HFFc6 (cell line): ENCODE data around the gene KRCC1. TPM values are rescaled to one million over a fixed set of nuclear protein-coding genes. Genes with fewer than 3 reads are reported as not detected.

Source experiments
- DNase-seq: peaks from one replicate; pipeline ENCODE4 v3.0.0-alpha.2; 2018
- H3K27ac Mint-ChIP-seq: 2 replicates; pipeline ENCODE4 v1.8.0; 2020; ENCODE audit warnings: mild to moderate bottlenecking, mixed read lengths
- H3K27me3 Mint-ChIP-seq: 2 replicates; pipeline ENCODE4 v1.8.0; 2021; ENCODE audit warnings: mild to moderate bottlenecking, moderate library complexity, mixed read lengths; ENCODE audit not compliant: insufficient read depth
- H3K36me3 Mint-ChIP-seq: 2 replicates; pipeline ENCODE4 v1.8.0; 2021; ENCODE audit warnings: low read depth, mixed read lengths
- H3K4me1 Mint-ChIP-seq: 2 replicates; pipeline ENCODE4 v1.8.0; 2020; ENCODE audit warnings: low read depth, mixed read lengths
- H3K4me3 Mint-ChIP-seq: 2 replicates; pipeline ENCODE4 v1.8.0; 2020; ENCODE audit warnings: mild to moderate bottlenecking, moderate library complexity, mixed read lengths
- H3K9me3 Mint-ChIP-seq: 2 replicates; pipeline ENCODE4 v1.8.0; 2020; ENCODE audit warnings: mild to moderate bottlenecking, mixed read lengths
- CTCF ChIP-seq: fragments of 200-600 bp; sonication (generic); IDR thresholded peaks from 2 replicates; pipeline ENCODE4 v1.5.0; 2021; ENCODE audit warnings: antibody characterized with exemption, mild to moderate bottlenecking
- total RNA-seq, 6 experiments: library from RNA; stranded (reverse); fragmentation: NEBNext Ultra II Directional; extraction: Animal tissue kit (Norgen Biotek cat#: 25700); gene quantifications; 2 replicates in 1 of 6; 3 replicates in 5 of 6; pipeline ENCODE4 v1.2.3, GENCODE V29; 2021

KRCC1 gene
- total RNA-seq, 6 experiments from 2014 or later, result 19.3 to 26.0 (median 23.8) TPM

- Mint-ChIP-seq H3K36me3 (peaks cover 35% of the 10 kb centered on the region), H3K4me1 (peaks cover 5% of the 10 kb centered on the region; the same call in 1 of the 2 replicates), H3K4me3 (no peak overlapping the region), H3K27me3 (no peaks in the 10 kb centered on the region), H3K9me3 (no peaks in the 10 kb centered on the region), H3K27ac (no peak overlapping the region)
- DNase-seq, result no peak
- TF ChIP-seq CTCF, result no peak
Observed at GRCh38 chr2:88028931-88029330, 26.7 kb downstream of the KRCC1 start.

- H3K27me3 Mint-ChIP-seq, result no peaks in the 10 kb centered on the region
- H3K36me3 Mint-ChIP-seq, result peaks cover 28% of the 10 kb centered on the region
- no peak for DNase-seq
- no peak overlapping the region for H3K27ac Mint-ChIP-seq
- TF ChIP-seq CTCF, result no peak
- H3K4me1 Mint-ChIP-seq, result peaks cover 5% of the 10 kb centered on the region; the same call in 1 of the 2 replicates
- H3K9me3 Mint-ChIP-seq, result no peaks in the 10 kb centered on the region
- no peak overlapping the region for H3K4me3 Mint-ChIP-seq
Observed at GRCh38 chr2:88027697-88028389, 27.7 kb downstream of the KRCC1 start.

- H3K27me3 Mint-ChIP-seq, result 0 out of 2 replicates have a peak, but pooled peaks cover under 1% of the 10 kb centered on the region
- peaks cover 25% of the 10 kb centered on the region for H3K36me3 Mint-ChIP-seq
- DNase-seq, result no peak
- no peaks in the 10 kb centered on the region for H3K4me1 Mint-ChIP-seq
- H3K27ac Mint-ChIP-seq, result no peak overlapping the region
- H3K4me3 Mint-ChIP-seq, result no peak overlapping the region
- no peaks in the 10 kb centered on the region for H3K9me3 Mint-ChIP-seq
- no peak for TF ChIP-seq CTCF
Observed at GRCh38 chr2:88024509-88024908, 31.1 kb downstream of the KRCC1 start.

GRCh38 chr2:88022669-88022921 lies 33.0 kb downstream of the KRCC1 start:
- peaks cover 2% of the 10 kb centered on the region for H3K4me1 Mint-ChIP-seq
- H3K36me3 Mint-ChIP-seq, result peaks cover 18% of the 10 kb centered on the region
- H3K9me3 Mint-ChIP-seq, result no peaks in the 10 kb centered on the region
- DNase-seq, result no peak
- TF ChIP-seq CTCF, result no peak
- peaks cover 3% of the 10 kb centered on the region; the same call in 1 of the 2 replicates for H3K27me3 Mint-ChIP-seq
- no peak overlapping the region for H3K27ac Mint-ChIP-seq
- H3K4me3 Mint-ChIP-seq, result no peak overlapping the region

- DNase-seq, result no peak
- Mint-ChIP-seq H3K4me3 (no peak overlapping the region), H3K27me3 (peaks cover 9% of the 10 kb centered on the region), H3K27ac (no peak overlapping the region), H3K9me3 (no peaks in the 10 kb centered on the region), H3K4me1 (peaks cover 18% of the 10 kb centered on the region), H3K36me3 (0 out of 2 replicates have a peak, but pooled peaks cover 4% of the 10 kb centered on the region)
- no peak for TF ChIP-seq CTCF
Observed at GRCh38 chr2:88019985-88020384, 35.6 kb downstream of the KRCC1 start.
